PC-9 (cell line): ENCODE results near the gene TMEM37.

Source experiments
- EZH2 ChIP-seq: fragments of 200-600 bp; sonication (generic); IDR thresholded peaks from 2 replicates; pipeline ENCODE4 v1.8.0; 2017; ENCODE audit warnings: antibody characterized with exemption, low read depth
- TF ChIP-seq, protein P1 (sequence below): fragments of 200-600 bp; sonication (generic); conservative IDR thresholded peaks from 2 replicates; pipeline ENCODE4 v1.6.1; 2017; ENCODE audit warnings: mixed run types, antibody characterized with exemption, mild to moderate bottlenecking, moderate library complexity

- TF ChIP-seq, protein P1, sequence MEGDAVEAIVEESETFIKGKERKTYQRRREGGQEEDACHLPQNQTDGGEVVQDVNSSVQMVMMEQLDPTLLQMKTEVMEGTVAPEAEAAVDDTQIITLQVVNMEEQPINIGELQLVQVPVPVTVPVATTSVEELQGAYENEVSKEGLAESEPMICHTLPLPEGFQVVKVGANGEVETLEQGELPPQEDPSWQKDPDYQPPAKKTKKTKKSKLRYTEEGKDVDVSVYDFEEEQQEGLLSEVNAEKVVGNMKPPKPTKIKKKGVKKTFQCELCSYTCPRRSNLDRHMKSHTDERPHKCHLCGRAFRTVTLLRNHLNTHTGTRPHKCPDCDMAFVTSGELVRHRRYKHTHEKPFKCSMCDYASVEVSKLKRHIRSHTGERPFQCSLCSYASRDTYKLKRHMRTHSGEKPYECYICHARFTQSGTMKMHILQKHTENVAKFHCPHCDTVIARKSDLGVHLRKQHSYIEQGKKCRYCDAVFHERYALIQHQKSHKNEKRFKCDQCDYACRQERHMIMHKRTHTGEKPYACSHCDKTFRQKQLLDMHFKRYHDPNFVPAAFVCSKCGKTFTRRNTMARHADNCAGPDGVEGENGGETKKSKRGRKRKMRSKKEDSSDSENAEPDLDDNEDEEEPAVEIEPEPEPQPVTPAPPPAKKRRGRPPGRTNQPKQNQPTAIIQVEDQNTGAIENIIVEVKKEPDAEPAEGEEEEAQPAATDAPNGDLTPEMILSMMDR: no peak
- no peak for TF ChIP-seq EZH2
Measured at GRCh38 chr2:119439574-119440500, 8.2 kb downstream of the TMEM37 start.
